K562 (cell line): ENCODE data around the gene SACM1L. TPM values are rescaled to one million over a fixed set of nuclear protein-coding genes. Genes with fewer than 3 reads are reported as not detected.

Source experiments
- ADNP ChIP-seq: fragments of 200-800 bp; sonication (Bioruptor generic); IDR thresholded peaks from 2 replicates; pipeline ENCODE4 v1.6.1; 2016; ENCODE audit warnings: missing genetic modification characterization, missing compliant biosample characterization
- ATF7 ChIP-seq: fragments of 450-650 bp; IDR thresholded peaks from 2 replicates; pipeline ENCODE4 v1.7.1; 2014; ENCODE audit warnings: mild to moderate bottlenecking, moderate library complexity
- CBX2 ChIP-seq: fragments of 200-600 bp; sonication (generic); IDR thresholded peaks from one replicate; pipeline ENCODE4 v1.6.1; 2012; ENCODE audit warnings: mild to moderate bottlenecking, low read length, inconsistent platforms; ENCODE audit not compliant: insufficient read depth, poor library complexity, severe bottlenecking
- DIDO1 ChIP-seq: fragments of 450-650 bp; IDR thresholded peaks from 2 replicates; pipeline ENCODE4 v1.6.1; 2016; ENCODE audit warnings: low read depth, missing biosample characterization, missing genetic modification characterization
- ETV5 ChIP-seq: sonication (generic); formaldehyde crosslinking; IDR thresholded peaks from 2 replicates; pipeline ENCODE4 v1.4.0; 2020; ENCODE audit warnings: low read depth, mild to moderate bottlenecking, missing genetic modification reagents
- FIP1L1 ChIP-seq: fragments of 200-400 bp; formaldehyde crosslinking; IDR thresholded peaks from 2 replicates; pipeline ENCODE4 v1.6.1; 2018; ENCODE audit warnings: mild to moderate bottlenecking, low read depth, low read length; ENCODE audit not compliant: poor library complexity, severe bottlenecking
- GTF2B ChIP-seq: IDR thresholded peaks from 2 replicates; pipeline ENCODE4 v1.6.1; 2011; ENCODE audit not compliant: insufficient read length; ENCODE audit errors: extremely low read depth
- HDAC2 ChIP-seq: fragments of 450-650 bp; IDR thresholded peaks from 2 replicates; pipeline ENCODE4 v1.6.1; 2016; ENCODE audit warnings: mild to moderate bottlenecking
- HNRNPK ChIP-seq: fragments of 200-400 bp; formaldehyde crosslinking; IDR thresholded peaks from one replicate; pipeline ENCODE4 v1.6.1; 2018; ENCODE audit warnings: mild to moderate bottlenecking, low read depth, low read length; ENCODE audit not compliant: poor library complexity, severe bottlenecking
- HNRNPL ChIP-seq: fragments of 200-400 bp; formaldehyde crosslinking; IDR thresholded peaks from 2 replicates; pipeline ENCODE4 v1.6.1; 2017; ENCODE audit warnings: low read depth, mild to moderate bottlenecking, low read length
- NKRF ChIP-seq: fragments of 450-650 bp; IDR thresholded peaks from 2 replicates; pipeline ENCODE4 v1.6.1; 2016; ENCODE audit warnings: borderline replicate concordance
- NONO ChIP-seq, 2 experiments: fragments of 200-400 bp in 1 of 2; fragments of 450-650 bp in 1 of 2; formaldehyde crosslinking in 1 of 2; IDR thresholded peaks; 2 replicates each; pipeline ENCODE4 v1.6.1; 2017; ENCODE audit warnings: low read depth in 2 of 2, mild to moderate bottlenecking in 2 of 2, moderate library complexity in 2 of 2, low read length in 1 of 2
- PHF20 ChIP-seq: fragments of 450-650 bp; IDR thresholded peaks from 2 replicates; pipeline ENCODE4 v1.6.1; 2018; ENCODE audit not compliant: partially characterized antibody
- SP1 ChIP-seq: sonication (generic); formaldehyde crosslinking; IDR thresholded peaks from 2 replicates; pipeline ENCODE4 v1.8.1; 2022; ENCODE audit warnings: mild to moderate bottlenecking, missing genetic modification reagents
- SRF ChIP-seq, 2 experiments: fragments of 250-450, 450-650 bp in 1 of 2; sonication (Bioruptor Pico) in 1 of 2; sonication (generic) in 1 of 2; formaldehyde crosslinking; IDR thresholded peaks; 2 replicates each; pipeline versions ENCODE4 v1.5.0 to v1.5.1; 2020 to 2022; ENCODE audit warnings: mild to moderate bottlenecking in 1 of 2, missing genetic modification reagents in 1 of 2
- STAT5B ChIP-seq: fragments of 250-450 bp; sonication (Bioruptor Pico); IDR thresholded peaks from 2 replicates; pipeline ENCODE4 v1.8.0; 2021; ENCODE audit warnings: mild to moderate bottlenecking, inconsistent platforms
- TFAM ChIP-seq: fragments of 250-450 bp; sonication (Bioruptor Pico); conservative IDR thresholded peaks from 2 replicates; pipeline ENCODE4 v1.5.0; 2021; ENCODE audit warnings: mild to moderate bottlenecking, moderate library complexity
- WHSC1 ChIP-seq: IDR thresholded peaks from one replicate; pipeline ENCODE4 v1.6.1; 2012; ENCODE audit warnings: low read length, control low read depth, inconsistent platforms
- ZBTB8A ChIP-seq: fragments of 450-650 bp; IDR thresholded peaks from 2 replicates; pipeline ENCODE4 v1.6.1; 2018; ENCODE audit warnings: mild to moderate bottlenecking, moderate library complexity; ENCODE audit not compliant: partially characterized antibody
- ZNF780A ChIP-seq: fragments of 250-450 bp; sonication (Bioruptor Pico); IDR thresholded peaks from 2 replicates; pipeline ENCODE4 v1.5.0; 2021; ENCODE audit warnings: mild to moderate bottlenecking
- polyA plus RNA-seq, 8 experiments: library from polyadenylated mRNA; depleted of rRNA in 4 of 8; stranded (reverse) in 5 of 8; unstranded in 3 of 8; fragments of >200 nt; fragmentation: Nextera tagmentation in 2 of 8; fragmentation: Illumina TruSeq in 1 of 8; extraction: Ambion mirVana in 2 of 8; extraction: Trizol in 1 of 8; gene quantifications; 2 replicates each; pipeline versions ENCODE4 v1.2.1 to v1.2.3, GENCODE V29; 2011 to 2014; ENCODE audit warnings: inconsistent platforms in 1 of 8, missing spikeins in 1 of 8
- total RNA-seq, 7 experiments: library from RNA; depleted of rRNA in 6 of 7; stranded (reverse); fragments of >200 nt in 6 of 7; fragmentation: Illumina TruSeq in 2 of 7; extraction: Trizol in 2 of 7; gene quantifications; 2 replicates each; pipeline versions ENCODE4 v1.2.1 to v1.2.3, GENCODE V29; 2011 to 2021; ENCODE audit warnings: low replicate concordance in 1 of 7
- TF ChIP-seq, protein P1 (sequence below): fragments of 450-650 bp; formaldehyde crosslinking; IDR thresholded peaks from 2 replicates; pipeline ENCODE4 v1.4.0; 2020; ENCODE audit warnings: mild to moderate bottlenecking, moderate library complexity
- TF ChIP-seq, protein P2 (sequence below): IDR thresholded peaks from 3 replicates; pipeline ENCODE4 v1.6.1; 2011; ENCODE audit warnings: borderline replicate concordance, mild to moderate bottlenecking, moderate library complexity; ENCODE audit not compliant: insufficient read length; ENCODE audit errors: extremely low read depth

SACM1L gene
- total and polyA plus RNA-seq, 9 of the 15 experiments (the other 6 are each of a cell fraction or from before 2014, with no cell fraction given), result 25.7 to 67.2 (median 40.3) TPM

DNA sequence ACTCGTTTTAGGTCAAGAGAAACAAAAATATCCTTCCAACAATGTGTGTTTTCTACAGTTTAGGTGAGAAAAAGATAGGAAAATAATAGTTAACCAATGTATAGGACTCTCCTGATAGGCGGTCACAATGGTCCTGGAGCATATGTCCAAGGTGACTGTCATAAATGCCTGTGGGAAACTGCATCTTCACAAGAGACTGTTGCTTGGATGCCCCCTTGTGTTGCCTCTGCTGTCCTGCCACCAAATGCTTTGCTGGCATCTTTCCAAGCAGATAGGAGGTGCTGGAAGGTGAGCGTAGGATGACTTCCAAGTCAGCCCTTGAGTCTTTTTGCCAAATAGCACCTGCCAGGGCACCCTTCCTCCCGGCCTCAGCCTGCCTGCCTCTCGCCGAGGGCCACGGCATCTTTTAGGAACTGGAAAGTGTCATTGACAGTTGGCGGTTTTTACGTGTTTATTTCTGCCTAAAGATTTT, 24.1 kb upstream of the SACM1L start (continued):
- TF ChIP-seq CBX2, result no peak
- no peak for TF ChIP-seq STAT5B
- TF ChIP-seq HDAC2, result peak; percentile 53; the same call in 1 of the 2 replicates
- TF ChIP-seq FIP1L1, result no peak
- TF ChIP-seq ZNF780A (CRISPR knock-in tag), result no peak
- TF ChIP-seq GTF2B, result no peak
- TF ChIP-seq, protein P1, sequence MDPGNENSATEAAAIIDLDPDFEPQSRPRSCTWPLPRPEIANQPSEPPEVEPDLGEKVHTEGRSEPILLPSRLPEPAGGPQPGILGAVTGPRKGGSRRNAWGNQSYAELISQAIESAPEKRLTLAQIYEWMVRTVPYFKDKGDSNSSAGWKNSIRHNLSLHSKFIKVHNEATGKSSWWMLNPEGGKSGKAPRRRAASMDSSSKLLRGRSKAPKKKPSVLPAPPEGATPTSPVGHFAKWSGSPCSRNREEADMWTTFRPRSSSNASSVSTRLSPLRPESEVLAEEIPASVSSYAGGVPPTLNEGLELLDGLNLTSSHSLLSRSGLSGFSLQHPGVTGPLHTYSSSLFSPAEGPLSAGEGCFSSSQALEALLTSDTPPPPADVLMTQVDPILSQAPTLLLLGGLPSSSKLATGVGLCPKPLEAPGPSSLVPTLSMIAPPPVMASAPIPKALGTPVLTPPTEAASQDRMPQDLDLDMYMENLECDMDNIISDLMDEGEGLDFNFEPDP (CRISPR knock-in tag), result no peak
- no peak for TF ChIP-seq SP1 (CRISPR knock-in tag)
- TF ChIP-seq SRF (CRISPR knock-in tag; IDR thresholded peaks at IDR 0.05), result no peak
- 0 out of 4 replicates have a peak, but pooled peaks of 1 of the 2 experiments have one; percentile 51 for TF ChIP-seq NONO (IDR thresholded peaks at IDR 0.05; ENCODE audit: low read depth in 2 of 2, low read length in 1 of 2)
- no peak for TF ChIP-seq ADNP (tag)
- TF ChIP-seq HNRNPK, result no peak
- TF ChIP-seq WHSC1, result no peak
- no peak for TF ChIP-seq ETV5 (CRISPR knock-in tag)
- no peak for TF ChIP-seq NKRF
- no peak for TF ChIP-seq HNRNPL
- TF ChIP-seq ZBTB8A, result no peak
- TF ChIP-seq DIDO1 (tag), result no peak
- TF ChIP-seq TFAM (CRISPR knock-in tag), result no peak
- no peak for TF ChIP-seq PHF20
- TF ChIP-seq, protein P2, sequence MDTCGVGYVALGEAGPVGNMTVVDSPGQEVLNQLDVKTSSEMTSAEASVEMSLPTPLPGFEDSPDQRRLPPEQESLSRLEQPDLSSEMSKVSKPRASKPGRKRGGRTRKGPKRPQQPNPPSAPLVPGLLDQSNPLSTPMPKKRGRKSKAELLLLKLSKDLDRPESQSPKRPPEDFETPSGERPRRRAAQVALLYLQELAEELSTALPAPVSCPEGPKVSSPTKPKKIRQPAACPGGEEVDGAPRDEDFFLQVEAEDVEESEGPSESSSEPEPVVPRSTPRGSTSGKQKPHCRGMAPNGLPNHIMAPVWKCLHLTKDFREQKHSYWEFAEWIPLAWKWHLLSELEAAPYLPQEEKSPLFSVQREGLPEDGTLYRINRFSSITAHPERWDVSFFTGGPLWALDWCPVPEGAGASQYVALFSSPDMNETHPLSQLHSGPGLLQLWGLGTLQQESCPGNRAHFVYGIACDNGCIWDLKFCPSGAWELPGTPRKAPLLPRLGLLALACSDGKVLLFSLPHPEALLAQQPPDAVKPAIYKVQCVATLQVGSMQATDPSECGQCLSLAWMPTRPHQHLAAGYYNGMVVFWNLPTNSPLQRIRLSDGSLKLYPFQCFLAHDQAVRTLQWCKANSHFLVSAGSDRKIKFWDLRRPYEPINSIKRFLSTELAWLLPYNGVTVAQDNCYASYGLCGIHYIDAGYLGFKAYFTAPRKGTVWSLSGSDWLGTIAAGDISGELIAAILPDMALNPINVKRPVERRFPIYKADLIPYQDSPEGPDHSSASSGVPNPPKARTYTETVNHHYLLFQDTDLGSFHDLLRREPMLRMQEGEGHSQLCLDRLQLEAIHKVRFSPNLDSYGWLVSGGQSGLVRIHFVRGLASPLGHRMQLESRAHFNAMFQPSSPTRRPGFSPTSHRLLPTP, result peak; percentile 95
- peak; percentile 11; the same call in 1 of the 2 replicates for TF ChIP-seq ATF7
